HG02938 (cell line): ENCODE results near the gene GGPS1.
"Not testable (repeated sequence)": the region's sequence is repeated elsewhere in the genome, so short reads cannot be mapped to it uniquely, and the experiment has no call there.

Experiments used
- ATAC-seq: cut with Tn5 transposase; IDR thresholded peaks from one replicate; pipeline ENCODE4 v1.9.1; 2021; ENCODE audit warnings: mild to moderate bottlenecking, moderate library complexity; ENCODE audit not compliant: unreplicated experiment

Gene GGPS1

DNA sequence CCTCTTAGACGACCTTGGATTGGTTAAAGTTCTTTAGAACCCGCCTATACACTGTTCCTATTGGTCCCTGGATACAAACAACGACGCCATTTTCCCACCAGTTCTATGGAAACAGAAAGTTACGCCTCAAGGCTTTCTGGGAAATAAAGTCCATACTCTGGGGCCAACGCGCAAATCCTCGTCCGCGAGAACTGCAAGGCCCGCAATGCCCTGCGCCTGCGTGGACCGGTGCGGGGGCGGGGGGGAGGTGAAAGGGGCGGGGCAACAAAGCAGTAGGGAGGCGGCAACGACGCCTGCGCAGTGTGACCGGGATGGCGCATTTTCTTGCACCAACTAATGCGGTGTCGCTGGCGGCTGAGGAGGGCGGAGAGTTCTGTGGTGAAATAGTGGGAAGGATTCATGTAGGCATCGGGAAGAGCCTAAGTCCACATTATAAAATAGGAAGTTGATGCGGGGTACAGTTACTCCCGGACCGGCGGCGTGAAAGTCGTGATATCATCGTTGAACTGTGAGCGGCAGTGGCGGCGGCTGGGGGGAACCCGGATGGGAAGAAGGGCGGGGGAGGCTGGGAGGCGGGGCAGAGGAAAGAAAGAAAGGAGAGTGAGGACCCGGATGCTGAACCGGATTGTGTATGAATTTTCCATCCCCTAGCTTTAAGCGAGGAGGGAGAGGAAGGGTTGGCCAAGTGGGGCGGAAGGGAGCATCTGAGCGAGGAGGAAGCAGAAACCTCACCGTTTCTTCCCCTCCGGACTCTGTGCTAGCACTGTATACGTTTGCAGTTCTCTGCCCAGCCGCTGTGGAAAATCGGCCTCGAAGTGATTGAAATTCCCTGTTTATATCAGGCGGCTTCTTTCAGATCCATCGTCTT, at the start of gene GGPS1:
GGPS1 (plus strand) TSS at position 300 of the 868 bp plus-strand sequence. CDS start 6,695 bp downstream, outside the sequence.
- peak; percentile 65 for ATAC-seq

DNA sequence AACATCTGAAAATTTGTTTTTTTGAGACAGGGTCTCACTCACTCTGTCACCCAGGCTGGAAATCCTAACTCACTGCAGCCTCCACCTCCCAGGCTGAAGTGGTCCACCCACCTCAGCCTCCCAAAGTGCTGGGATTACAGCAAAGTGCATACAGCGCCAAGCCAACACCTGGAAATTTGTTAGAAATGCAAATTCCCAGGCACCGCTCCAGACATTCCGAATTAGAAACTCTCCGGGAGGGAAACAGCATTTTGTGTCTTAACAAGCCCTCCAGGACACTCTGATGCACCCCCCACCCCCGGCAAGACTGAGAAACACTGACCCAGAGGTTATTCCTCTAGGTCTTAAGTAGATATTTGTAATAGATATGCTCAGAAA, 49.5 kb upstream of the GGPS1 start:
- ATAC-seq = no peak

DNA sequence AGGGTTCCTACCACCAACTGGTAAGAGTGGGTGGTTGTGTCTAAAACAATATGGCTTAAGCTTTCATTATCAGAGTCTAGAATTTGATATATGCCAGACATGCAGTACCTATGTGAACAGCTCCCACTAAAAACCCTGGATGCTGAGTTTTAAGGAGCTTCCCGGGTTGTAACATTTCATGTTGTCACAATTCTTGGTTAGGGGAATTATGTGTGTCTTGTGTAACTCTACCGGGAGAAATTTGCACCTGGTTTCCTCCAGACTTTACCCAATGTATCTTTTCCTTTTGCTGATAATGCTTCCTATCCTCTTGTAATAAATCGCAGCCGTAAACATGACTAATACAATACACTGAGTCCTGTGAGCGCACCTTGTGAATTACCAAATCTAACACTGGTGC, 48.7 kb upstream of the GGPS1 start:
- no peak for ATAC-seq

DNA sequence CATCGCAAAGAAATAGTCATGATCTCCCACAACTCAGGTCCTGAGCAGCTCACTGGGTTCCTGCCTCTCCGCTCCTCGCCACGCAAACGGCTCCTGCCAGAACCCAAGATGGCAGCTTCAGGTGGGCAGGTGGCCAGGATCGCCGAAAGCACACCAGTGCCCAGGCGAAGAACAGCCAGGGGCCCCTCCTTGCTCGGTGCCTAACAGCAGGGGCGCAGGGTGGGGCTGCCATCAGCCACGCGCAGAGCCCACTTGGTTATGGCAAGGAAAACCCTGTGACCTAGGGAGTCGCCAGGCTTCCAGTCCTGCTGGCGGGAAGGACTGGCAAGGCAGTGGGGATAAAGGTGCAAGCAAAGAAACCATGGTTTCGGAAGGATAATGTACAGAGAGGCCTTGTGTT, 47.9 kb upstream of the GGPS1 start:
- ATAC-seq = no peak

DNA sequence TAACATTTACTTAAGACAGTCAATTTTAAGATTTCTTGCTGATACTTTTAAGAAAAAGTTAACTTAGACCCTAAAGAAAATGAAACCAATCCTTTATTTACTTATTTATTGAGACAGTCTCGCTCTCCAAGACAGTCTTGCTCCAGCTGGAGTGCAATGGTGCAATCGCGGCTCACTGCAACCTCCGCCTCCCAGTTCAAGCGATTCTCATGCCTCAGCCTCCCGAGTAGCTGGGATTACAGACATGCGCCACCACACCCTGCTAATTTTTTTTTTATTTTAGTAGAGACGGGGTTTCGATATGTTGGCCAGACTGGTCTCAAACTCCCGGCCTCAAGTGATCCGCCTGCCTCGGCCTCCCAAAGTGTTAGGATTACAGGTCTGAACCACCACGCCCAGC, 44.7 kb upstream of the GGPS1 start:
- ATAC-seq = not testable (repeated sequence)

DNA sequence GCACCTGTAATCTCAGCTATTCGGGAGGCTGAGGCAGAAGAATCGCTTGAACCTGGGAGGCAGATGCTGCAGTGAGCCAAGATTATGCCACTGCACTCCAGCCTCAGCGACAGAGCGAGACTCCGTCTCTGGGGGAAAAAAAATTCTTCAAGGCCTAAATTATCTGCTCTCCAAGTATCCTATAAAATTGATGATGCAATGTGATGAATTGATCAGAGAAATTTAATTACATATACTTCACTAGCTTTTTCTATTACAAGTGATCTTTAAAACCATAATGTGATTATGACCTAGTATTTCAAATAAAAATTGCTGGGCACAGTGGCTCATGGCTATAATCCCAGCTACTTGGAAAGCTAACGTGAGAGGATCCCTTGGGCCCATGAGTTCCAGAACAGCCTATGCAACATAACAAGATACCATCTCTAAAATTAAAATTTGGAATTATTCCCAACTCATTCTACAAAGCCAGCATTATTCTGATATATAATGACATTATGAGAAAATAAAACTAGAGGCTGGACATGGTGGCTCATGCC, 44.1 kb upstream of the GGPS1 start:
- ATAC-seq = no peak

DNA sequence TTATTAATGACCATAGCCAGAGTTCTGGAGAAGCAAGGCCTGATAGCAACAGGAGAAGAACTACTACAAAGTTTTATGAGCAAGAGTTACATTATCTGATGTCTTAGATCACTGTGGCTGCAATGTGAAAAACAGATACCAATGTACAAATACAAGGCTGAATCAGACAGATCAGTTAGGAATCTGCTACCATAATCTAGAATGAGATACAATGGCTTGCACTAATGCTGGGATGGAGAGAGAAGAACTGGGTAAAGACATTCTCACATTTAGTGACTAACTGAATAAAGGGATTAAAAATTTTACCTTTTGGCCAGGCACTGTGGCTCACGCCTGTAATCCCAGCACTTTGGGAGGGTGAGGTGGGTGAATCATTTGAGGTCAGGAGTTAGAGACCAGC, 41.7 kb upstream of the GGPS1 start:
- ATAC-seq = no peak

DNA sequence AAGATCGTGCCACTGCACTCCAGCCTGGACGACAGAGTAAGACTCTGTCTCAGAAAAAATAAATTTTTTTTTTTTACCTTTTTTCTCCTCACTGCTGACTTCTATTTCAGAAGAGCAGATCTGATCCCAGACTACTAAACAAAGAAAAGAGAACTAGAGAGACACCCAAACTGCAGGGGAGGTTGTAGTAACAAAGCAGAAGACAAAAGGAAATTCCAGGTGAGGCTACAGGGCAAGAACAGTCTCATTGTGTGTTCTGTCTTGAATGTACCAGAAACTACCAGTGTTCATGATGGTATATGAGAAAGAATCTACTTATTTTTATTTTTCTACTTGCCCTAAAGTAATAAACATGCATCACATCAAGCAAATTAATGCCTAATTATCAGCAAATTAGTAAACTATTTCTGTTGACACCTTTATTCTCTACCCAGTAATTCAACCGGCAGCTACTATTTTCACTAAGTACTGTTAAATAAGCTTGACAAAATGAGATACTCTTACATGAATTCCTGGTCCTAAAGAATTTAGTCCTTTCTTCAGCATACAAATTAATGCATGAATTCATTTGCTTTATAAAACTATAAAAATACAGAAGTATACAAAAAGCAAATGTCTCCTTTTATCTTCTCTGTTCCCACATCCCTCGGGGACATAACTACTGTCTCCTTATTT, 41.0 kb upstream of the GGPS1 start:
- no peak for ATAC-seq

DNA sequence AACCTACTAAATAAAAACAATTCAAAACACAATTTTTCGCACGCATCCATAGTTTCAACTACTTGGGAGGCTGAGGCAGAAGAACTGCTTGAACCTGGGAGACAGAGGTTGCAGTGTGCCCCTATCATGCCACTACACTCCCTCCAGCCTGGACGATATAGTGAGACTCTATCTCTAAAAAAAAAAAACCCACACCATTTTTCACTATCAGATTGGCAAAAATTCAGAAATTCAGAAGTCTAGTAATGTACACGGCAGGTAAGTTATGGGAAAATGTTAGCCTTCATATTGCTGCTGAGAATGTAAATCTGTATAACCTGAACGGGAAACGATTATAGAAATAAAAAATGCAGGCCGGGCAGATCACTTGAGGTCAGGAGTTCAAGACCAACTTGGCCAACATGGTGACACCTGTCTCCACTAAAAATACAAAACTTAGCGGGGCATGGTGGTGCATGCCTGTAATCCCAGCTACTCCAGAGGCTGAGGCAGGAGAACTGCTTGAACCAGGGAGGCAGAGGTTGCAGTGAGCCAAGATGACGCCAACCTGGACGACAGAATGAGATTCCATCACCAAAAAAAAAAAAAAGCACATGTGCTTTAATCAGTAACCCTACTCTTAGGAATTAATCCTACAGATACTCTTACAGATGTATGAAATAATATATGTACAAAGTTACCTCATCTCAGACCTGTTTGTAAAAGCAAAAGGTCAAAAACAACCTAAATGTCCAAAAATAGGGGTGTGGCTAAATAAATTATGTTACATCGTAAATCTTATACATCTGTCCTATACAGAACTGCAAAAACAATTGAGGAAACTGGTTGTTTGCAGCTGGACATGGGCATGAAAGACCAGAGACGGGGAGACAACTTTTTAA, 38.3 kb upstream of the GGPS1 start:
- ATAC-seq = no peak

DNA sequence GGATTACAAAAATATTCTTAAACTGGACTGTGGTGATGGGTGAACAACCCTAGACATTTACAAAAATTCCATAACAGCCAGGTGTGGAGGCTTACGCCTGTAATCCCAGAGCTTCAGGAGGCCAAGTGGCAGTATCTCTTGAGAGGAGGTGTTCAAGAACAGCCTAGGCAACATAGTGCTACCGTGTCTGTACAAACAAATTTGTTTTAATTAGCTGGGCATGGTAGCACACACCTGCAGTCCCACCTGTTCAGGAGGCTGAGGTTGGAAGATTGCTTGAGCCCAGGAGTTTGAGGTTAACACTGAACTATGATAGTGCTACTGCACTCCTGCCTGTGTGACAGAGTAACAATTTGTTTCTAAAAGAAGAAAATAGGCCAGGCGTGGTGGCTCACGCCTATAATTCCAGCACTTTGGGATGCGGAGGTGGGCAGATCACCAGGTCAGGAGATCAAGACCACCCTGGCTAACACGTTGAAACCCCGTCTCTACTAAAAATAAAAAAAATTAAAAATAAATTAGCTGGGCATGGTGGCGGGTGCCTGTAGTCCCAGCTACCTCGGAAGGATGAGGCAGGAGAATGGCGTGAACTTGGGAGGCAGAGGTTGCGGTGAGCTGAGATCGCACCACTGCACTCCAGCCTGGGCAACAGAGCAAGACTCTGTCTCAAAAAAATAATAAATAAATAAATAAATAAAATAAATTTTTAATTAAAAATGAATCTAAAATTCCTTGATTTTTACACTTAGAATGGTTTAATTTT, 37.4 kb upstream of the GGPS1 start:
- ATAC-seq = no peak

DNA sequence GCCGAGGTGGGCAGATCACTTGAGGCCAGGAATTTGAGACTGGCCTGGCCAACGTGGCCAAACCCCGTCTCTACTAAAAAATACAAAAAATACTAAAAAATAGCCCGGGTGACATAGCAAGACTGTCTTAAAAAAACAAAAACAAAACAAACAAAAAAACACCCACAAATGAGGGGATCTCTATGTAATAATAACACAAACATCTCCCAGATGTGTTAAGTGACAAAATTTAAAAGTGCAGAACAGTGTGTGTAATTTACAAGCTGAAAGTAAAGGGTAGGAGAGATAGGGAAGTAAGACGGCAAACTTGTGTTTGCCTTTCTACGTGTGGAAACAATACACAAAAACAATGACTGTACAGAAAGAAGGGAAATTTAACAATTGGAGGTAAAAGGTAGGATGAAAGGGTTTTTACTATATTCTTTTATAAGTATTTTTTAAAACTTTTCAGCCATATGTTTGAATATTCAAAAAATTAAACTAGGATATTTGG, 36.7 kb upstream of the GGPS1 start:
- ATAC-seq = no peak

DNA sequence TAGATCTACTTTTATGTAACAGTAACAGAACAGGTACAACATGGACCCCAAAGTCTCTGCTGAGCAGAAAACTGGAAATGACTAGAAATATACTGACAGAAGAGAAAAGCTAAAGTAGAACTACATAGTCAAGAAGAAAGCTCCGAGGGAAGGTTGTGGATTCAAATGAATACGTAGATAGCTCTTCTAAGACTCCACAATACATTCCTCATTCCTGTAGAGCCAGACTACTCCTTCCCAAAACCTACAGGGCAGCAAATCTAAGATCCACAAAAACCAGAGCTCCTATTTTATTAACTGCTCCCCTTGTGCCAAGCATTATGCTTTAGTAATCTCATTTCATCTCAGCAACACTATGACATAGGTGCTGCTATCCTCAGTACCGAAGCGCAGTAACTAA, 35.6 kb upstream of the GGPS1 start:
- ATAC-seq = no peak

DNA sequence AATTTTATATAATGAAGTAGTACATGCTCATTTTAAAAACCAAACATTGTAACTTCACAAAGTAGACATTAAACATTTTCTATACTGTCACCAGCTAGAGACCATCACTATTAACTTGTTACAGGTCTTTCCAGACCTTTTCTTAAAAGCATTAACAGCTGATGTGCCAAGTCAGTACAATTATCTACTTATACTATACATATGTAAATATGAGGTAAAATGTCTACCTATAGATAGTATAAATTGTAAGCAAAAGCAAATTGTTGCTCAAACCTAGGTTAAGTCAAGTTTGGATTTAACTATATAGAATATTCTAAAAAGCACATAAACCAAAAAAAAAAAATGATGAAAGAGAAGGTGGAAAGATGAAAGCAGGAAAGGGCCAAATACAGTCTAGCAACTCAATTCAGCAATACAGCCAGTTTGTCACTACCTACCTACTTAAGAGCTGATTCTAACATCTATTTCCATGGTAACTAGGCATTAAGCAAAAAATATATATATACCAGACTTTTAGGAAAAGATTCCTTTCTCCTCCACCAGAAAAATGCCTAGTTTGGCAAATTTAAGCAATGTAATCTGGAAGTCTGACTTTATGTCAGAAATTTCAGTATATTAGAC, 34.9 kb upstream of the GGPS1 start:
- ATAC-seq = no peak

DNA sequence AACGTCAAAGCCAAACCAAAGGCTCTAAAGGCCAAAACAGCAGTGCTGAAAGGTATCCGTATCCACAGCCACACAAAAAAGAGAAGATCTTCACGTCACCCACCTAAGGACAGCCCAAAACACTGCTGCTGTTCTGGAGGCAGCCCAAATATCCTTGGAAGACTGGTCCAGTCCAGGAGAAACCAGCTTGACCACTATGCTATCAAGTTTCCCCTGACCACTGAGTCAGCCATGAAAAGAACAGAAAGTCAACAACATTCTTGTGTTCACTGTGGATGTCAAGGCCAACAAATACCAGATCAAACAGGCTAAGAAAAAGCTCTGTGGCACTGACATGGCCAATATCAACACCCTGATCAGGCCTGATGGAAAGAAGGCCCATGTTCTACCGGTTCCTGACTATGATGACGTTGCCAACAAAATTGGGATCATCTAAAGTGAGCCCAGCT, 32.4 kb upstream of the GGPS1 start:
- ATAC-seq = no peak

DNA sequence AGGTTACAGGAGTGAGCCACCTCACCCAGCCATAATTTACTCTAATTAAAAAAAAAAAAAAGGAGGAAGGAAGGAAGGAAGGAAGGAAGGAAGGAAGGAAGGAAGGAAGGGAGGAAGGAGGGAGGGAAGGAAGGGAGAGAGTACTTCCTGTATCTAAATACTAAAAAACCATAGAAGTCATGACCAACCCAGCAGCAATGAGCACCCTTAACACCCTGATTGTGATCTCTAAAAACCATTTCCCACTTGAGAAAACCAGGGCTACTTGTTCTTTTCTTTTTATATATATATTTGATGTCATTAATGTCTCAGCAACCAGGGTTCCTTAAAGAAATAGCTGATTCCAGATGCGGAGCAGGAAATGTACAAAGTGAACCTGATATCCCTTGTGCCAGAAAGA, 31.6 kb upstream of the GGPS1 start:
- no peak for ATAC-seq

DNA sequence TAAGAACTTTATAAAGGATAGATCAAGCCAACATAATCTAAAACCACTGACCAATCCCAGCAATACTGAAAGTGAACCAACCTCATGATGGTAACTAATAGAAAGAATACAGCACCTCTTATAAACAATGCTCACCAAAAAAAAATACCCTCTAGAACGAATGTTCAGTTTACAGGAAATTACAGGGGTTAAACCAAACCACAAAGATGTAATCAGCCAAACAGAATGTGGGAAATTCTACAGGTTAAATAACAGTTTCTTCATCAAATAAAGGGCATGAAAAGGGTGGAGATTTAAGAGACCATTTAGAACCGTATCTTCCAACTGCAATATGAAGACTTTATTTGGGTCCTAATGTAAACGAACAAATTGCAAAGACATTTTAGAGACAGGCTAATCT, 30.8 kb upstream of the GGPS1 start:
- no peak for ATAC-seq

DNA sequence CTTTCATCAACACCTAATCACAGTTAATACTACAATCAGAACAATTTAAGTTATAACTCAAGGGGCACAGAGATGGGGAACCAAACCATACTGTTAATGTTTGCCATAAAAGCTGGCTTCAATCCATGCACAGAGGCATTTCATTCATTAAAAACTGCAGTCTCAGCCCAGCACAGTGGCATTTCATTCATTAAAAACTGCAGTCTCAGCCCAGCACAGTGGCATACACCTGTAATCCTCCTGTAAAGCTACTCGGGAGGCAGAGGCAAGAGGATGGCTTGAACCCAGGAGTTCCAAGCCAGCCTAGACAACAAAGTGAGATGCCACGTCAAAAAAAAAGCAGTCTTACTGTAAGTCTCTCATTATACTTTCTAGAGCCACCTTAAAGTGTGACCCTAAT, 29.6 kb upstream of the GGPS1 start:
- ATAC-seq = no peak

DNA sequence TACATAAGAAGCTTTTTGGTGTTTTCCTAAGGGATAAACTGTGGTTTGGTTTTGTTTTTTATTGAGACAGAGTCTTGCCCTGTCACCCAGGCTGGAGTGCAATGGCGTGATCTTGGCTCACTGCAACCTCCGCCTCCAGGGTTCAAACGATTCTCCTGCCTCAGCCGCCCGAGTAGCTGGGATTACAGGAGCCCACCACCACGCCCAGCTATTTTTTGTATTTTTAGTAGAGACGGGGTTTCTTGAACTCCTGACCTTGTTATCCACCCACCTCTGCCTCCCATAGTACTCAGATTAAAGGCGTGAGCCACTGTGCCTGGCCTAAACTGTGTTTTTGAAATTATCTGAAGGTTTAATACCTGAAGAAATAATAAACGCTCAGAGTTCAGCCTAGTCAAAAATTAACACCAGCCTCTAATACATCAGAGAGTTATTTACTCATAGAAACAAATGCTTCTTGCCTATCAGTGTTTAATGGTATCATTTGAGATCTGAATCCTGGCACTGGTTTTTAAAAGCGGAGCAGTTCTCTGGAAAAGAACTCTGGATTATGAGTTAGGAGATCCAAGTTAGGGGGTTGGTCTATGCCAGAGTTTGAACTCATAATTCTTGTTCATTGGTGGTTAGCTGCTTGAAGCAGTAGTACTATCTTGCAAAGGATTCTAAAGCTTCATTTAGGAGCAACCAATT, 29.1 kb upstream of the GGPS1 start:
- no peak for ATAC-seq

DNA sequence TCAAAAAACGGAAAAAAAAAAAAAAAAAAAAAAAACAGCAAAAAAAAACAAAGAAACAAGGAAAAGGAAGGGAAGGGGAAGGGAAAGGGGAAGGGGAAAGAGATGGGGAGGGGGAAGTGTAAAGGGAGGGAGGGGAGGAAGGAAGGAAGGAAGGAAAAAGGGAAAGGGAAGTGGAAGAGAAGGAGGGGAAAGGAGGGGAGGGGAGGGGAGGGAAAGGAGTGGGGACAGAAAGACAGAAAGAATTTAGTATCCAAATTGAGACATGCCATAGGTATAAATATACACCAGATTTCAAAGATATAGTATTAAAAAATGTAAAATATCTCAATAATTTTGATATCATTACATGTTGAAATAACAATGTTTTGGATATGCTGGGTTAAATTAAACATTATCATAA, 26.2 kb upstream of the GGPS1 start:
- ATAC-seq = no peak
